GM19193 (cell line): ENCODE measurements around the gene CAMSAP3.

Experiments
- POLR2A ChIP-seq: IDR thresholded peaks from 4 replicates; pipeline ENCODE4 v1.6.1; 2011; ENCODE audit not compliant: insufficient read depth, insufficient read length; ENCODE audit errors: extremely low read depth

CAMSAP3 gene

DNA sequence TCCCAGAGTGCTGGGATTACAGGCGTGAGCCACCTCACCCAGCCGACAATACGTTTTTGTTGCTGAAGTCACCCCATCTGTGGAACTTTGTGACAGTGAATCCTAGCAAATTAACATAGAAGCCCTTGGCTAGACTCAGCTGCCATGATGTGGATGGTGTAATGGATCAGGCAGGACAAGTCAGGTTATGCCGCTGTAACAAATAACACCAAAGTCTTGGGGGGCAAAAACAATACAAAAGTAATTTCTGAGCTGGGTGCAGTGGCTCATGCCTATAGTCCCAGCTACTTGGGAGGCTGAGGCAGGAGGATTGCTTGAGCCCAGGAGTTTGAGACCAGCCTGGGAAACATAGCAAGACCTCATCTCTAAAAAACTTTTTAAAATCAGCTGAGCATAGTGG, 30.8 kb upstream of the CAMSAP3 start:
- no peak for TF ChIP-seq POLR2A

DNA sequence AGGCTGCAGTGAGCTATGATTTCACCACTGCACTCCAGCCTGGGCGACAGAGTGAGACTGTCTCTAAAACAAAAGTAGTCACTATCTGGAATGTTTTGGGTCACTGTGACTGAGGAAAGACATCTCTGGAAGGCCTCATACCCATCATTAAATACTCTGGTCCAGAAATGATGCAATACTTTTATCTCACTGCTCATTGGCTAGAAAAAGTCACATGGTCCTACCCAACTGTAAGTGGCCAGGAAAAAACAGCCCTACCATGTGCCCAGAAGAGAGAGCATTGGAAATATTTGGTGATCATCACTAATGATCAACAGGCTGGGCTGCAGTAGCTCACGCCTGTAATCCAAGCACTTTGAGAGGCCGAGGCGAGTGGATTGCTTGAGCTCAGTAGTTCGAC, 30.3 kb upstream of the CAMSAP3 start:
- TF ChIP-seq POLR2A: no peak

DNA sequence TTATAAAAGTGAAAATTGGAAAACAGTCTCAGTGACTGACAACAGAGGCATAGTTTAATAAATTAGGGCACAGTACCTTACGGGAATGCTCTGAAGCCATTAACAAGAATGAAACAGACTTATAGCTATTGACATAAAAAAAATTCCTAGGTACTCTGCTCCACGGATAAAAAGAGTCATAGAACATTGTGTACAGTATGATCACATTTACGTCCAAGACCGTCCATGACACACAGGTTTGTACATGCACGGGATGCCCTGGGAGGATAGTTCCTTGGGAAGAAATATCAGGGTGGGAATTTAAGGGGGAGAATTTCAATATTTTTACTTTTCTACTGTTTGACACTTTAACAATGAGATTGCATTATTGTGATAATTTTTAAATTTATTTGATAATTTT, 24.9 kb upstream of the CAMSAP3 start:
- TF ChIP-seq POLR2A: no peak

DNA sequence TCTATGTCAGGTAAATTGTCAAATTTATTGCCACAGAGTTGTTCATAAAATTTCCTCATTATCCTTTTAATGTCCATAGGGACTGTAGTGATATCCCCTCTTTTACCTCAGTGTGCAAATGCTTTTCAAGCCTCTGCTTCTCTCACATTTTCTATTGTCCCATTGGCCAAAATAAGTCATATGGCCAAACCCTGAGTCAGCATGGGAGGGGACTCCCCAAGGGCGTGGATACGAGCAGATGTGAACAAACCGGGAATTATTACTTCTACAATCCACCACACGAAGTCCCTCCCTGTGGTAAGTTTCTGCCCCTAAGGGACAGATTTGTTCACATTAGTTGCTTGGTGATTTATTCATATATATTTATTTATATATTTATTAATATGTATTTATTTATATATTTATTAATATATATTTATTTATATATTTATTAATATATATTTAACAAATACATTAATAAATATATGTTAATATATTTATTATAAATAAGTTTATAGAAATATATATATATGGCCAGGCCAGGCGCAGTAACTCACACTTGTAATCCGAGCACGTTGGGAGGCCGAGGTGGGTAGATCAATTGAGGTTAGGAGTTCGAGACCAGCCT, 20.1 kb upstream of the CAMSAP3 start:
- TF ChIP-seq POLR2A: no peak

DNA sequence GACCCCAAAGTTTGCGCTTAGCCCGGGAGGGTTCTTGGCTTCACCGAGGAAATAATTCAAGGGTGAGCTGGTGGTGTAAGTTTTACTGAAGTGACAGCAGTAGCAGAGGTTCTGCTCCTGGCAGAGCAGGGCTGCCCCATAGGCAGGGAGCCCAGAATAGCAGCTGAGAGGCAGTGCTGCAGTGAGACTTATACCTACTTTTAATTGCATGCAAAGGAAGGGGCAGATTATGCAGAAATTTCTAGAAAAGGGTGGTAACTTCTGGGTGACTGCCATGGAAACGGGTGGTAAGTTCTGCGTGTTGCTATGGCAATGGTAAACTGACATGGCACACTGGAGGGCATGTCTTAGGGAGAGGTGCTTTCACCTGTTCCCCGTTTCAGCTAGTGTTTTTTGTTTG, 17.5 kb upstream of the CAMSAP3 start:
- TF ChIP-seq POLR2A: no peak

DNA sequence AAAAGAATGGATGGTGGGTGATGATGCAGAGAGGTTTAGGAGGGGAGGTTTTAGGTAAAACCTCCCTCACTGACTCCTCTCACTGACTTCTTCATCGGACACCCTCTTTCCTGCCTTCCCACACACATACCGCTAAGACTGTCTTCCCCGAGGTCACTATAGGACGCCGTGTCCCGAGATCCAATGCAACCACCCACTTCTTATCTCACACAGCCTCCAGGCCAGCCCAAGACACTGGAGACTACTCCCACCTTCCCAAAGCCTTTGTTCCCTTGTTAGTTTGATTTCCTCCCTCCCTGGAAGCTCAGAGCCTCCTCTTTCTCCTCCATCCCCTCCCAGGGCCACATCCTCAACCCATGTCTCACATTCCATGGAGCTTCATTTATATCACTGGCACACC, 16.5 kb upstream of the CAMSAP3 start:
- TF ChIP-seq POLR2A: no peak

DNA sequence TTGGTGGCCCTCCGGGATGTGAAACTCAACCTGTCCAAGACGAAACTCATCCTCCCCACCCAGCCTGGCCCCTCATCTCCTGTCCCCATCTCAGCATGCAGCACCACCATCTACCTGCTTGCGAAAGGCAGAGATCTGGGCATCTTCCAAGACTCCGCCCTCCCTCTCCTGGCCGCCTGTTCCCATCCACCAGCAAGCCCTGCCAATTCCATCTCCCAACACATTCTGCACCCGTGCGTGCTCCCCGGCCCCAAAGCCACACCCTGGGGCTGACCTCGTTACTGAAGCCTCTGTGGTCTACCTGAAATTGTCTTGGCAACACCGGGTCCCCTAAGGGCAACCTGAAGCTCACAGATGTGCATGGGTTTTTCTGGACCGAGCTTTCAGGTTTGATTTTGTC, 13.2 kb upstream of the CAMSAP3 start:
- no peak for TF ChIP-seq POLR2A

DNA sequence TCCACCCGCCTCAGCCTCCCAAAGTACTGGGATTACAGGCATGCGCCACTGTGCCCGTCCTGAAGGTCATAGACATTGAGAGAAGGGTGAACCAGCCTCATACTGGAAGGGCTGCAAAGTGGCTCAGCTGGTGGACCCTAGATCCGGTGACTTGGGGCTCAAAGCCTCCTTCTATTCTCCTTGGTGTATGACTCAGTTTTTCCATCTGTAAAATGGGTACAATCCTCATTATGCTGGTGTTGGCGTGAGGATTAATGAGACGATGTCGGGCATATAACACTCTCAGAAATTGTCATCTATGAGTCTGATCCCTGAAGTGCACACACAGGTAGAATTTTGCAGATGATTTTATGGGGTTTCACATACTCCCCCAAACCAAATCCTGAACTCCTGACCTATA, 5.8 kb upstream of the CAMSAP3 start:
- TF ChIP-seq POLR2A: no peak

DNA sequence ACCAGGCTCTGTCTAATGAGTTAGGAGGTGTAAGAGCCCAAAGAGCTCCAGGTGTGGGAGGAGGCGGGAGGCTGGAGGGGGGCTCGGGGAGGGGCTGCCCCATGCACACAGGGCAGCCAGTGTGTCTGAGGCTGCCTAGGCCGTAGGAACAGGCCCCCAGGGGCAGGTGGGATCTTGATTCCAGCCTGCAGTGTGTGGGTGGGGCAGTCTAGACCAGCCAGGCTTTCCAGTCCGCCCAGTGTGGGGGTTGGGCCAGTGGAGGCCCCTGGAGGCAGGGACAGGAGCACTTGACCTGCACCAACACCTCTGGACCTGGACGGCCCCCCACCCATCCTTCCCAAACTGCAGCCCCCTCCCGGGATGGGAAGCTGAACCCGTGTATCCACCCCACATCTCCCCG, 5.4 kb upstream of the CAMSAP3 start:
- no peak for TF ChIP-seq POLR2A

DNA sequence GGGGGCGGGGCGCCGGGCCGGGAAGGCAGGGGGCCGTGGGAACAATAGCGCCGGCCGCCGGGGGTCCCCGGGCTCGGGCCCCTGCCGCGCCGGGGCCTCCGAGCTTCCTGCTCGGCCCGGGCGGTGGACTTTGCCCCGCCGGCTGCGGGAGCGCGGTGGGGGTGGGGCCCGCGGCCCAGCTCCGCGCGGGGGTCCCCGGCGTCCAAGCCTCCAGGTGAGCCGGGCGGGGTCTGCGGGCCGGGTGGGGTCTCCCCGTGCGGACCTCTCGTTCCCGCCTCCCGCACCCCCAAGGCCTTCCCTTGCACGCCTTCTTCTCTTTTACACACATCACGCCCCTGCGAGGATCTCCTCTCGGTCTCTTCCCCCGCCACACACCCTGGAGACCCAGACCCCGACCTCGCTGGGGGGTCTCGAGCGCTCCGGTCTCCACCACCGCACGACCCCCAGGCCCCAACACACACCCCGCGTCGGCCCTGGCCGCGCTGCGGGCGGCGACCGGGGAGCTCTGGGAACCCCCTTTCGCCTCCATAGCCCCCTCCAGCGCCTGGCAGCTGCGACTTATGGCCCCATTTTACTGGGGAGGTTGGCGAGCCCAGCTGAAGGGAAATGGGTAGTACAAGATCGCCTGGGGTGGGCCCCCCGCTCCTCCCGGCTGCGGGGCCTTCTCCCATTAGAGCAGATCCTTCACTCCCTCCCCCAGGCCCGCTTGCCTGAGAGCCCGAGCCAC, 711 bp downstream of the CAMSAP3 start:
- TF ChIP-seq POLR2A: no peak

DNA sequence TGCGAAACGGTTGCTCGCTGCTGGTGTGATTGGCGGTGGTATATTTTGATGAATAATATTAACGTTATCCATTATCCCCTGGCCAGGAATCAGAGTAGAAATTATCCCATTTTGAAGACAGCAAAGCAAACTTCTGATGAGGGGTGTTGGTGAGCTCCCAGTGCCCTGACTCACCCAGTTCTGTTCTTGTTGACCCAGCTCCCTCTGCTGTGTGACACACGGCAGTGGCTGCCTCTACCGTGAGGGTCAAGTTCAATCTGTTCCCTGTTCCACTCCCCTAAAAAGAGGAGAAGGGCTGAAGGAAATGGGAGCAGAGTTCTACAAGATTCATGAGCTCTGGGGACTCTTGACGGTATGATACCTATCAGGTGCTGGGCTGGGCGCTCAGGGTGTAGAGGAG, 2.0 kb downstream of the CAMSAP3 start:
- no peak for TF ChIP-seq POLR2A

DNA sequence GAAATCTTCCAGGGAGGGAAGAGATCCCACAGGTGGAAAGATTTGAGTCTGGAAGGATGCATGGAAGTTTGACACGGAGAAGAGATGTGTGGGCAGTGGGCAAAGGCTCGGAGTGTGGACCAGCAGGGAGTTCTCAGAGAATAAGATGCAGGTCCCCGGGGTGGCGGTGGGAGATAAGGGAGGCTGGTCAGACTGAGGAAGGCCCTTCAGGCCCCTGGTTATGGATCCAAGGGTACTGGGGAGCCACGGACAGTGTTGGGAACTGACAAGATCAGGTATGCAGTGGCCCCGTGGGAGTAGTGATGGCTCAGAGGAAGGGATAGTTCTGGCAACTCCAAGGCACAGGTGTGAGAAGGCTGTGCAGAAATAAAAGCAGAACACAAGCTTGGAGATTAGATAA, 2.5 kb downstream of the CAMSAP3 start:
- TF ChIP-seq POLR2A: no peak

DNA sequence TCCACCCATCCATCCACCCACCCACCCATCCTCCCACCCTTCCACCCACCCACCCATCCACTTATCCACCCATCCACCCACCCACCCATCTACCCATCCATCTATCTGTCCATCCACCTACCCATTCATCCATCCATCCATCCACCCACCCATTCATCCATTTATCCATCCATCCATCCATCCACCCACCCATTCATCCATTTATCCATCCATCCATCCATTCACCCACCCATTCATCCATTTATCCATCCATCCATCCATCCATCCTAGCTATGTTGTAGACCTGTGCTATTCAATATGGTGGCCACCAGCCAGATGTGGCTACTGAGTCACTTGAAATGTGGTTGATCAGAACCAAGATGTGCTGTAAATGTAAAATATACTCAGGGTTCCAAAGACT, 5.1 kb downstream of the CAMSAP3 start:
- no peak for TF ChIP-seq POLR2A

DNA sequence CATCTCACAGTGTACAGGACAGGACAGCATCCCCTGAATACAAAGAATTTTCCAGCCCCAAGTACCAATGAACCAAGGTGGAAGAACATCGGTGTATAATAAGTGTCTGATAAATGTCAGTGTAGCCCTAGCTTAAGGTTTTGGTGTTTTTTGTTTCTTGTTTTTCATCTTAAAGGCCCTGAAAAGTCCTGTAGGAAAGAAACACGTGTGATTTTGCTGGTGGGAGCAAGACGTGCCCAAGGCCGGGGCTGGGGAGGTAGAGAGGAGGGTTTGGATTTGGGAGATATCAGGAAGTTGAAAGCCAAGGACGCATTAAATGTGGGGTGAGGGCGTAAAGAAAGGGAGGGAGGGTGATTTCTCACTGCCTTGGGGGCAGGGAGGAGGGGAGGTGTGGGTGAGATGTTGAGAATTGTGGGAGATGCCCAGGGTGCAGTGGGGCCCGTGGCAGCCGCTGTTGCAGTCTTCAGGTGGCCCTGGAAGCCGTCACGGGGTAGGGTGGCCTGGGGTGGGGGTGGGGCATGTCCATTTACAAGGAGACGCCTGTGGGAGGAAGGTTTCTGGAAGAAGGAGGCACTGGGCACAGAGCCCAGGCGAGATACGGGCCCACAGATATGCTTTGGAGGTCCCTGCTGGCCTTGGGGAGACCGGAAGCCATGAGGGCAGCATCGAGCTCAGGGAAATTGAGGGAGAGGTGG, 6.7 kb downstream of the CAMSAP3 start:
- TF ChIP-seq POLR2A: no peak

DNA sequence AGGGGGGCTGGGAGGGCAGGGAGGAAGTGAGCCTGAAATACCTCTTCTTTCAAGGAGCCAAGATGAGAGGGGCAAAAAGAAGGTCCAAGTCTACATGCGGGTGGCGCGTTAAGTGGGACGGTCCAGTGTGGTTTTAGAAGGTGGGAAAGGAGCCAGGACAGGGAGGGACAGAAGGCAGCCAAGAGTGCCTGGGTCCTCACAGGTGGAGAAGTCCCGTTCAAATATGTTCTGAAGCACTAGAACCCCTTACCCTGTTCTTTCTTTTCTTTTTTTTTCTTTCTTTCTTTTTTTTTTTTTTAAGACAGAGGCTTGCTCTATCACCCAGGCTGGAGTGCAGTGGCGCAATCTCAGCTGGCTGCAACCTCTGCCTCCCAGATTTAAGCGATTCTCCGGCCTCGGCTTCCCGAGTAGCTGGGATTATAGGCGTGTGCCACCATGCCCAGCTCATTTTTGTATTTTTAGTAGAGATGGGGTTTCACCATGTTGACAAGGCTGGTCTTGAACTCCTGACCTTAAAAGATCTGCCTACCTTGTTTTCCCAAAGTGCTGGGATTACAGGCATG, 7.4 kb downstream of the CAMSAP3 start:
- TF ChIP-seq POLR2A: no peak

DNA sequence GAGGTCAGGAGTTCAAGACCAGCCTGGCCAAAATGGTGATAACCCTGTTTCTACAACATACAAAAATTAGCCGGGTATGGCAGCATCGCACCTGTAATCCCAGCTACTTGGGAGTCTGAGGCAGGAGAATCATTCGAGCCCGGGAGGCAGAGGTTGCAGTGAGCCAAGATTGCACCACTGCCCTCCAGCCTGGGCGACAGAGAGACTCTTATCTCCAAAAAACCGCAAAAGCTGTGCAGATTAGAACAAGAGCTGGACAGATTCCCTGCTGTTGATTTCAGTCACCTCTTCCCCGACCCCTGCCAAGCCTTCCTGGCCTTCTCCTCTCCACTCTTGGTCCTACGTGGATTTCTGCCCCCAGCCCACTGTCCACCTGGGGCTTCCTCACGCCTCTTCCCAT, 8.3 kb downstream of the CAMSAP3 start:
- no peak for TF ChIP-seq POLR2A
